H1 (cell line): ENCODE data around the gene UPP1. TPM values are rescaled to one million over a fixed set of nuclear protein-coding genes. Genes with fewer than 3 reads are reported as not detected.

Experiments
- CTCF ChIA-PET: fragments of 300-600 bp; sonication (Branson Sonifier 250); formaldehyde crosslinking; loops from one replicate; lab custom pipeline; 2021; ENCODE audit not compliant: partially characterized antibody; lab: Charles Lee
- POLR2A ChIA-PET: fragments of 300-600 bp; sonication (Branson Sonifier 250); formaldehyde crosslinking; loops from one replicate; lab custom pipeline; 2021; ENCODE audit warnings: inconsistent platforms; ENCODE audit not compliant: partially characterized antibody; lab: Charles Lee
- DNase-seq, 2 experiments: peaks; one replicate each; pipeline versions ENCODE4 v3.0.0 to v3.0.0-alpha.2; 2010 to 2022; ENCODE audit warnings: low spot score in 2 of 2, low read depth in 1 of 2, mixed read lengths in 1 of 2
- FAIRE-seq: peaks from 2 replicates; lab custom pipeline; 2011; peaks lifted over from hg19 to GRCh38; lab: Jason Lieb, UNC
- H2AFZ ChIP-seq: 2 replicates; pipeline ENCODE4 v1.8.1; 2012; ENCODE audit warnings: low read length, inconsistent platforms
- H2AK5ac ChIP-seq: 2 replicates; pipeline ENCODE4 v1.6.1; 2013; ENCODE audit warnings: low read depth, low read length
- H2BK120ac ChIP-seq: replicated peaks from 2 replicates; pipeline ENCODE3; 2013; ENCODE audit warnings: low read depth, low read length, inconsistent platforms
- H2BK12ac ChIP-seq: 2 replicates; pipeline ENCODE4 v1.6.1; 2013; ENCODE audit warnings: low read depth, low read length
- H2BK15ac ChIP-seq: 2 replicates; pipeline ENCODE4 v1.6.1; 2013; ENCODE audit warnings: low read length
- H2BK20ac ChIP-seq: 2 replicates; pipeline ENCODE4 v1.6.1; 2013; ENCODE audit warnings: low read length
- H2BK5ac ChIP-seq: 2 replicates; pipeline ENCODE4 v1.6.1; 2013; ENCODE audit warnings: low read depth, low read length
- H3K14ac ChIP-seq: 2 replicates; pipeline ENCODE4 v1.6.1; 2013; ENCODE audit warnings: inconsistent platforms; ENCODE audit not compliant: insufficient read length
- H3K18ac ChIP-seq: 2 replicates; pipeline ENCODE4 v1.6.1; 2013; ENCODE audit warnings: low read length; ENCODE audit errors: extremely low read depth
- H3K23ac ChIP-seq: 2 replicates; pipeline ENCODE4 v1.6.1; 2013; ENCODE audit warnings: inconsistent platforms; ENCODE audit not compliant: insufficient read length
- H3K23me2 ChIP-seq: 2 replicates; pipeline ENCODE4 v1.6.1; 2013; ENCODE audit warnings: low read depth, low read length
- H3K27ac ChIP-seq: 2 replicates; pipeline ENCODE4 v1.6.1; 2011; ENCODE audit warnings: low read depth, low read length, inconsistent platforms
- H3K27me3 ChIP-seq, 4 experiments: replicated peaks in 1 of 4; 1 replicate in 1 of 4; 2 replicates in 3 of 4; pipeline versions ENCODE4 v1.6.1 to v1.8.1; 2011 to 2013; ENCODE audit warnings: low read length in 3 of 4, mild to moderate bottlenecking in 3 of 4, inconsistent platforms in 2 of 4, mixed read lengths in 2 of 4, moderate library complexity in 1 of 4; ENCODE audit not compliant: control insufficient read depth in 3 of 4, insufficient read depth in 3 of 4; ENCODE audit errors: extremely low read depth in 1 of 4
- H3K36me3 ChIP-seq, 4 experiments: 2 replicates each; pipeline versions ENCODE4 v1.6.1 to v1.8.1; 2011 to 2013; ENCODE audit warnings: mild to moderate bottlenecking in 4 of 4, low read length in 3 of 4, moderate library complexity in 2 of 4, control low read depth in 1 of 4, inconsistent platforms in 1 of 4; ENCODE audit not compliant: insufficient read depth in 4 of 4, control insufficient read depth in 2 of 4
- H3K4ac ChIP-seq: replicated peaks from 2 replicates; pipeline ENCODE3; 2013; ENCODE audit warnings: low read length, low read depth, mixed read lengths, inconsistent platforms; ENCODE audit not compliant: insufficient read length
- H3K4me1 ChIP-seq, 4 experiments: replicated peaks in 1 of 4; 1 replicate in 1 of 4; 2 replicates in 3 of 4; pipeline versions ENCODE4 v1.6.1 to v1.8.1; 2011 to 2013; ENCODE audit warnings: low read length in 3 of 4, inconsistent platforms in 2 of 4, mixed read lengths in 1 of 4; ENCODE audit not compliant: insufficient read depth in 4 of 4, control insufficient read depth in 3 of 4
- H3K4me2 ChIP-seq, 2 experiments: 2 replicates each; pipeline versions ENCODE4 v1.6.1 to v1.8.1; 2011 to 2013; ENCODE audit warnings: low read depth in 2 of 2, low read length in 2 of 2, control low read depth in 1 of 2, inconsistent platforms in 1 of 2, mild to moderate bottlenecking in 1 of 2; ENCODE audit not compliant: insufficient read depth in 1 of 2
- H3K4me3 ChIP-seq, 4 experiments: fragments of 200-600, 300-600 bp in 1 of 4; sonication (generic), shearing (Covaris generic), sonication (Bioruptor Twin) in 1 of 4; 2 replicates each; pipeline versions ENCODE4 v1.5.1 to v1.8.1; 2011 to 2016; ENCODE audit warnings: low read length in 4 of 4, low read depth in 3 of 4, control low read depth in 2 of 4, inconsistent platforms in 2 of 4, mild to moderate bottlenecking in 2 of 4, mixed read lengths in 1 of 4, moderate library complexity in 1 of 4; ENCODE audit not compliant: insufficient read depth in 2 of 4; ENCODE audit errors: extremely low read depth in 1 of 4
- H3K56ac ChIP-seq: replicated peaks from 2 replicates; pipeline ENCODE3; 2013; ENCODE audit warnings: low read depth, mild to moderate bottlenecking, mixed read lengths, low read length, inconsistent platforms; ENCODE audit not compliant: insufficient read length
- H3K79me1 ChIP-seq: 2 replicates; pipeline ENCODE4 v1.6.1; 2013; ENCODE audit warnings: low read depth, low read length, control low read depth
- H3K79me2 ChIP-seq, 2 experiments: 2 replicates each; pipeline versions ENCODE4 v1.6.1 to v1.8.1; 2012 to 2013; ENCODE audit warnings: low read length in 2 of 2, mild to moderate bottlenecking in 2 of 2, inconsistent platforms in 1 of 2; ENCODE audit not compliant: insufficient read depth in 2 of 2, control insufficient read depth in 1 of 2
- H3K9ac ChIP-seq, 4 experiments: replicated peaks in 1 of 4; 1 replicate in 1 of 4; 2 replicates in 3 of 4; pipeline versions ENCODE4 v1.6.1 to v1.8.1; 2011 to 2013; ENCODE audit warnings: low read depth in 3 of 4, low read length in 3 of 4, control low read depth in 2 of 4, mild to moderate bottlenecking in 2 of 4, moderate library complexity in 2 of 4, inconsistent platforms in 1 of 4; ENCODE audit errors: extremely low read depth in 1 of 4
- H3K9me3 ChIP-seq, 2 experiments: 2 replicates each; pipeline versions ENCODE4 v1.6.1 to v1.8.1; 2012 to 2013; ENCODE audit warnings: mild to moderate bottlenecking in 2 of 2, moderate library complexity in 2 of 2, control low read depth in 1 of 2, inconsistent platforms in 1 of 2, low read depth in 1 of 2, low read length in 1 of 2, mixed read lengths in 1 of 2; ENCODE audit not compliant: insufficient read depth in 2 of 2
- H4K20me1 ChIP-seq, 2 experiments: replicated peaks in 1 of 2; 2 replicates each; pipeline versions ENCODE3 to v1.8.1; 2011 to 2013; ENCODE audit warnings: inconsistent platforms in 2 of 2, low read length in 2 of 2, mild to moderate bottlenecking in 1 of 2; ENCODE audit not compliant: insufficient read depth in 2 of 2, control insufficient read depth in 1 of 2
- H4K5ac ChIP-seq: 2 replicates; pipeline ENCODE4 v1.6.1; 2013; ENCODE audit warnings: low read length, low read depth, mixed read lengths, inconsistent platforms; ENCODE audit not compliant: insufficient read length
- H4K8ac ChIP-seq: 2 replicates; pipeline ENCODE4 v1.8.0; 2013; ENCODE audit warnings: mild to moderate bottlenecking, moderate library complexity, low read length, inconsistent platforms; ENCODE audit not compliant: insufficient read depth; ENCODE audit errors: extremely low read depth
- H4K91ac ChIP-seq: replicated peaks from 2 replicates; pipeline ENCODE3; 2013; ENCODE audit warnings: low read length, mixed read lengths, inconsistent platforms; ENCODE audit not compliant: insufficient read length
- WGBS, 2 experiments: shearing (Covaris generic) in 1 of 2; methylation state at CpG; one replicate each; pipeline versions ENCODE4 v1.1.6 to v1.1.7; 2013 to 2015; ENCODE audit warnings: low lambda C conversion rate in 2 of 2, mixed read lengths in 2 of 2, inconsistent platforms in 1 of 2, low coverage in 1 of 2, missing lambda C conversion rate in 1 of 2; ENCODE audit not compliant: insufficient replicate concordance in 2 of 2, insufficient coverage in 1 of 2, insufficient read length in 1 of 2; ENCODE audit errors: extremely low coverage in 1 of 2, missing lambda C conversion rate in 1 of 2; 5-methylcytosine and 5-hydroxymethylcytosine counted together
- polyA plus RNA-seq, 7 experiments: library from polyadenylated mRNA; depleted of rRNA in 3 of 7; stranded (reverse) in 5 of 7; unstranded in 2 of 7; fragments of >200 nt in 5 of 7; fragments of 200-250 nt in 2 of 7; gene quantifications; 1 replicate in 5 of 7; 2 replicates in 1 of 7; 4 replicates in 1 of 7; pipeline versions ENCODE4 v1.2.1 to v1.2.3, GENCODE V29; 2011 to 2013; ENCODE audit warnings: missing spikeins in 2 of 7, mixed read lengths in 2 of 7
- total RNA-seq: library from RNA; stranded (reverse); fragmentation: NEBNext Ultra II Directional; extraction: Animal tissue kit (Norgen Biotek cat#: 25700); gene quantifications from 2 replicates; pipeline ENCODE4 v1.2.1, GENCODE V29; 2021

Gene UPP1
- total and polyA plus RNA-seq, 2 of the 8 experiments (the other 6 are each of a cell fraction or from before 2014, with no cell fraction given): 40.7 to 46.2 TPM

- ChIA-PET POLR2A (interaction anchor here (0.9 to 5.4 kb wide), 4 partner anchors 11 to 127 kb away, joined by 3 to 31 read pairs (median 15); partner anchors contain the start of gene UPP1), CTCF (interaction anchor here (1.6 to 2.6 kb wide), 4 partner anchors 10 to 160 kb away, joined by 4 to 9 read pairs (median 6); no protein-coding TSS in a partner anchor)
- H2BK15ac ChIP-seq: no peak overlapping the region
- no peak overlapping the region for H3K14ac ChIP-seq
- no peaks in the 10 kb centered on the region for H3K27me3 ChIP-seq
- H3K56ac ChIP-seq: no peak overlapping the region
- peaks cover 18 to 76% (median 51%) of the 10 kb centered on the region in 4 experiments for H3K36me3 ChIP-seq
- 87% methylated on average over 5 of the region's 5 CpGs; no CpG with 5 or more reads in 1 of the 2 experiments for WGBS, 2 experiments
- H4K8ac ChIP-seq: no peak overlapping the region; the same call in 1 of the 2 replicates
- no peak overlapping the region for H3K27ac ChIP-seq
- no peak overlapping the region for H2AK5ac ChIP-seq
- no peak overlapping the region for H3K23ac ChIP-seq
- no peak overlapping the region for H4K5ac ChIP-seq
- H2AFZ ChIP-seq: no peak overlapping the region
- H4K20me1 ChIP-seq: peaks cover 2% of the 10 kb centered on the region in 2 experiments
- H2BK5ac ChIP-seq: no peak overlapping the region
- no peak overlapping the region for H3K4me2 ChIP-seq
- no peak overlapping the region for H3K9ac ChIP-seq
- H3K4me1 ChIP-seq: no peaks in the 10 kb centered on the region
- no peaks in the 10 kb centered on the region; the same call in 1 of the 2 replicates for H3K23me2 ChIP-seq
- no peak overlapping the region for H2BK12ac ChIP-seq
- H3K4me3 ChIP-seq: no peak overlapping the region
- H3K79me2 ChIP-seq: no peaks in the 10 kb centered on the region
- DNase-seq: no peak
- no peak overlapping the region for H2BK120ac ChIP-seq
- no peak overlapping the region for H2BK20ac ChIP-seq
- H4K91ac ChIP-seq: no peak overlapping the region
- H3K4ac ChIP-seq: no peak overlapping the region
- no peaks in the 10 kb centered on the region for H3K9me3 ChIP-seq
- H3K18ac ChIP-seq: no peak overlapping the region
- FAIRE-seq: no peak
- H3K79me1 ChIP-seq: 0 out of 2 replicates have a peak, but pooled peaks cover 2% of the 10 kb centered on the region
Measured at GRCh38 chr7:48105045-48105444, 16.0 kb downstream of the UPP1 start.
